ENCODE data around the gene BSN.

BSN gene

GRCh38 chr3:49667701-49668413 is 113.6 kb downstream of the BSN start:
- no peak for DNase-seq (ENCODE audit: low read depth)
- TF ChIP-seq CTCF (IDR thresholded peaks at IDR 0.05; ENCODE audit: control insufficient read depth, extremely low read depth, insufficient read depth), result no peak
- no peak overlapping the region for H3K4me3 ChIP-seq (ENCODE audit: low read depth, low read length)

- no peak overlapping the region for H3K4me3 ChIP-seq (ENCODE audit: low read depth, low read length)
- DNase-seq (ENCODE audit: low read depth), result no peak
Measured at GRCh38 chr3:49668414-49668797, 114.1 kb downstream of the BSN start.

GRCh38 chr3:49668861-49669260 is 114.6 kb downstream of the BSN start:
- no peak for TF ChIP-seq CTCF (IDR thresholded peaks at IDR 0.05; ENCODE audit: control insufficient read depth, extremely low read depth, insufficient read depth)
- H3K4me3 ChIP-seq (ENCODE audit: low read depth, low read length), result no peak overlapping the region
- no peak for DNase-seq (ENCODE audit: low read depth)

More at GRCh38 chr3:49668414-49668797, 114.1 kb downstream of the BSN start:
- TF ChIP-seq CTCF (IDR thresholded peaks at IDR 0.05; ENCODE audit: control insufficient read depth, extremely low read depth, insufficient read depth), result no peak

GRCh38 chr3:49669352-49669751 is 115.1 kb downstream of the BSN start:
- DNase-seq (ENCODE audit: low read depth), result no peak
- TF ChIP-seq CTCF (IDR thresholded peaks at IDR 0.05; ENCODE audit: control insufficient read depth, extremely low read depth, insufficient read depth), result no peak
- H3K4me3 ChIP-seq (ENCODE audit: low read depth, low read length), result no peak overlapping the region

GRCh38 chr3:49670940-49671290 is 116.6 kb downstream of the BSN start:
- DNase-seq (ENCODE audit: low read depth), result no peak
- no peak overlapping the region for H3K4me3 ChIP-seq (ENCODE audit: low read depth, low read length)
- TF ChIP-seq CTCF (IDR thresholded peaks at IDR 0.05; ENCODE audit: control insufficient read depth, extremely low read depth, insufficient read depth), result no peak

GRCh38 chr3:49671291-49672288 is 117.3 kb downstream of the BSN start:
- H3K4me3 ChIP-seq (ENCODE audit: low read depth, low read length), result no peak overlapping the region
- DNase-seq (ENCODE audit: low read depth), result peak; percentile 59

More at GRCh38 chr3:49671291-49672288, 117.3 kb downstream of the BSN start:
- TF ChIP-seq CTCF (IDR thresholded peaks at IDR 0.05; ENCODE audit: control insufficient read depth, extremely low read depth, insufficient read depth), result peak; percentile 88
